CD4-positive, alpha-beta T cell treated with Interleukin-21 for 1 hour (primary cell): ENCODE measurements around the gene TBX22.
"Not testable (repeated sequence)": the region's sequence is repeated elsewhere in the genome, so short reads cannot be mapped to it uniquely, and the experiment has no call there.

Experiments used
- DNase-seq: peaks from one replicate; pipeline ENCODE4 v3.0.0-alpha.2; 2020

TBX22 gene

GRCh38 chrX:80014141-80014940, at the start of gene TBX22:
TSS of gene TBX22 (plus strand) at chrX:80014753. CDS start at chrX:80022270, 7,517 bp downstream.
- no peak for DNase-seq

GRCh38 chrX:79975605-79976004, 38.9 kb upstream of the TBX22 start:
- DNase-seq: no peak

GRCh38 chrX:80004458-80004857, 10.1 kb upstream of the TBX22 start:
- no peak for DNase-seq

- no peak for DNase-seq
Observed at GRCh38 chrX:80011522-80011921, 3.0 kb upstream of the TBX22 start.

- DNase-seq: no peak
Observed at GRCh38 chrX:80016182-80016581, 1.6 kb downstream of the TBX22 start.

GRCh38 chrX:80021621-80022020, 7.1 kb downstream of the TBX22 start:
- no peak for DNase-seq

GRCh38 chrX:80022363-80023031, 7.9 kb downstream of the TBX22 start:
- no peak for DNase-seq

- no peak for DNase-seq
Observed at GRCh38 chrX:80026116-80026515, 11.6 kb downstream of the TBX22 start.

GRCh38 chrX:80066156-80066555, 51.6 kb downstream of the TBX22 start:
- not testable (repeated sequence) for DNase-seq

- not testable (repeated sequence) for DNase-seq
Observed at GRCh38 chrX:80075625-80076024, 61.1 kb downstream of the TBX22 start.
